Measurements from ENCODE around the gene TCF12. TPM values are rescaled to one million over a fixed set of nuclear protein-coding genes. Genes with fewer than 3 reads are reported as not detected.

Gene TCF12
- total RNA-seq, 1 experiment from 2014 or later = 102 TPM

DNA sequence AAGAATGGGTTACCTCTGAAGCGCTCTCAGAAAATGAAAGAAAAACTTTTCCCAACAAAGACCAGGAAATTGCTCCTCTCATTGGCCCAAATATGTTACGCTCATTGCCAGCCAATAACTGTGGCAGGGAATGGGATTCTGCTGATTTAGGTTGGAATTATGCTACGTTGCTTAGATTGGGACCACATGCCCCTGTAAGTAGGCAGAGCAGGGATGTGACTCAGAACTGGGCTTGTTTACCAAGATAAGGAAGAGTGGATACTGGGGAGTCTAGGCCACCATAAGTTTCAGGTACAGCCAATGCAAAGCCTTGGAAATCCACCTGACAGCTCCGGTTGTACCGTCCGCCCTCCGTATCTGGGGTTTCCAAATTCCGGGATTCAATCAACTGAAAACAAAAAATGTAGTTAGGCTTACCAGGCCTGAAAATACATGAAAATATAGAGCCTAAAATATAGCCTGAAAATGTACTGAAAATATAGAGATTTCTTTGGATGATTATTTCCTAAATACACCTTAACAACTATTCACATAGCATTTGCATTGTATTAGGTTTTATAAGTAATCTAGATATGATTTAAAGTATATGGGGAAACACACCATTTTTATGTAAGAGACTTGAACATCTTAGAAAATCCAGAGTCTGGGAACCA is 1.5 kb upstream of the TCF12 start:
- TF ChIP-seq, protein P1, sequence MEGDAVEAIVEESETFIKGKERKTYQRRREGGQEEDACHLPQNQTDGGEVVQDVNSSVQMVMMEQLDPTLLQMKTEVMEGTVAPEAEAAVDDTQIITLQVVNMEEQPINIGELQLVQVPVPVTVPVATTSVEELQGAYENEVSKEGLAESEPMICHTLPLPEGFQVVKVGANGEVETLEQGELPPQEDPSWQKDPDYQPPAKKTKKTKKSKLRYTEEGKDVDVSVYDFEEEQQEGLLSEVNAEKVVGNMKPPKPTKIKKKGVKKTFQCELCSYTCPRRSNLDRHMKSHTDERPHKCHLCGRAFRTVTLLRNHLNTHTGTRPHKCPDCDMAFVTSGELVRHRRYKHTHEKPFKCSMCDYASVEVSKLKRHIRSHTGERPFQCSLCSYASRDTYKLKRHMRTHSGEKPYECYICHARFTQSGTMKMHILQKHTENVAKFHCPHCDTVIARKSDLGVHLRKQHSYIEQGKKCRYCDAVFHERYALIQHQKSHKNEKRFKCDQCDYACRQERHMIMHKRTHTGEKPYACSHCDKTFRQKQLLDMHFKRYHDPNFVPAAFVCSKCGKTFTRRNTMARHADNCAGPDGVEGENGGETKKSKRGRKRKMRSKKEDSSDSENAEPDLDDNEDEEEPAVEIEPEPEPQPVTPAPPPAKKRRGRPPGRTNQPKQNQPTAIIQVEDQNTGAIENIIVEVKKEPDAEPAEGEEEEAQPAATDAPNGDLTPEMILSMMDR (IDR thresholded peaks at IDR 0.05) = no peak
- ChIA-PET CTCF (no interaction called here), POLR2A (no interaction called here)
- Histone ChIP-seq H3K27me3 (ENCODE audit: control insufficient read depth, insufficient read depth, low read length) (no peaks in the 10 kb centered on the region), H3K36me3 (ENCODE audit: control insufficient read depth, insufficient read depth, low read length) (peaks cover 15% of the 10 kb centered on the region), H3K4me3 (ENCODE audit: low read depth in 2 of 2, low read length in 2 of 2) (peak overlapping the region; percentile 76 to 79), H3K4me1 (ENCODE audit: control insufficient read depth, insufficient read depth, low read length) (peaks cover 18% of the 10 kb centered on the region; the same call in 1 of the 2 replicates), H3K27ac (ENCODE audit: low read length) (peak overlapping the region; percentile 90), H3K9me3 (ENCODE audit: control insufficient read depth, insufficient read depth, low read depth, low read length) (no peaks in the 10 kb centered on the region)
- no peak for DNase-seq (ENCODE audit: low read depth, low spot score)
- intact Hi-C loops (cut with micrococcal nuclease; ENCODE audit: unreplicated experiment) = no loop called here
- in situ Hi-C loops (cut with HindIII; ENCODE audit: low pct_unique_long_range_greater_than_20kb, low sequenced_read_pairs) = no loop called here
- TSS peak; percentile 85 for BruUV-seq (replicated peaks)
- no peak for ATAC-seq

GRCh38 chr15:56917652-56918045 is 795 bp upstream of the TCF12 start:
- ATAC-seq (no peak), DNase-seq (ENCODE audit: low read depth, low spot score) (no peak)
- in situ Hi-C loops (cut with HindIII; ENCODE audit: low pct_unique_long_range_greater_than_20kb, low sequenced_read_pairs) = no loop called here

More at GRCh38 chr15:56917652-56918045, 795 bp upstream of the TCF12 start:
- Histone ChIP-seq H3K4me3 (ENCODE audit: low read depth in 2 of 2, low read length in 2 of 2) (peak overlapping the region; percentile 76 to 79), H3K9me3 (ENCODE audit: control insufficient read depth, insufficient read depth, low read depth, low read length) (no peaks in the 10 kb centered on the region), H3K27ac (ENCODE audit: low read length) (peak overlapping the region; percentile 90), H3K4me1 (ENCODE audit: control insufficient read depth, insufficient read depth, low read length) (peaks cover 24% of the 10 kb centered on the region; the same call in 1 of the 2 replicates), H3K36me3 (ENCODE audit: control insufficient read depth, insufficient read depth, low read length) (peaks cover 22% of the 10 kb centered on the region), H3K27me3 (ENCODE audit: control insufficient read depth, insufficient read depth, low read length) (no peaks in the 10 kb centered on the region)
- ChIA-PET CTCF (interaction anchor here (0.7 to 0.9 kb wide), 2 partner anchors 144 to 427 kb away, joined by 3 read pairs; no protein-coding TSS in a partner anchor), POLR2A (interaction anchor here (0.6 to 1.0 kb wide), 3 partner anchors 26 to 96 kb away, joined by 3 to 4 read pairs (median 3); no protein-coding TSS in a partner anchor)
- TF ChIP-seq TCF7L2 (IDR thresholded peaks at IDR 0.05; ENCODE audit: low read depth, low read length) (no peak), POLR2AphosphoS5 (IDR thresholded peaks at IDR 0.05; ENCODE audit: low read depth, low read length) (no peak), SIN3A (IDR thresholded peaks at IDR 0.05; ENCODE audit: borderline replicate concordance, insufficient read depth, low read depth, low read length) (no peak)
- TF ChIP-seq, protein P1 (IDR thresholded peaks at IDR 0.05) = no peak
- TF ChIP-seq, protein P2, sequence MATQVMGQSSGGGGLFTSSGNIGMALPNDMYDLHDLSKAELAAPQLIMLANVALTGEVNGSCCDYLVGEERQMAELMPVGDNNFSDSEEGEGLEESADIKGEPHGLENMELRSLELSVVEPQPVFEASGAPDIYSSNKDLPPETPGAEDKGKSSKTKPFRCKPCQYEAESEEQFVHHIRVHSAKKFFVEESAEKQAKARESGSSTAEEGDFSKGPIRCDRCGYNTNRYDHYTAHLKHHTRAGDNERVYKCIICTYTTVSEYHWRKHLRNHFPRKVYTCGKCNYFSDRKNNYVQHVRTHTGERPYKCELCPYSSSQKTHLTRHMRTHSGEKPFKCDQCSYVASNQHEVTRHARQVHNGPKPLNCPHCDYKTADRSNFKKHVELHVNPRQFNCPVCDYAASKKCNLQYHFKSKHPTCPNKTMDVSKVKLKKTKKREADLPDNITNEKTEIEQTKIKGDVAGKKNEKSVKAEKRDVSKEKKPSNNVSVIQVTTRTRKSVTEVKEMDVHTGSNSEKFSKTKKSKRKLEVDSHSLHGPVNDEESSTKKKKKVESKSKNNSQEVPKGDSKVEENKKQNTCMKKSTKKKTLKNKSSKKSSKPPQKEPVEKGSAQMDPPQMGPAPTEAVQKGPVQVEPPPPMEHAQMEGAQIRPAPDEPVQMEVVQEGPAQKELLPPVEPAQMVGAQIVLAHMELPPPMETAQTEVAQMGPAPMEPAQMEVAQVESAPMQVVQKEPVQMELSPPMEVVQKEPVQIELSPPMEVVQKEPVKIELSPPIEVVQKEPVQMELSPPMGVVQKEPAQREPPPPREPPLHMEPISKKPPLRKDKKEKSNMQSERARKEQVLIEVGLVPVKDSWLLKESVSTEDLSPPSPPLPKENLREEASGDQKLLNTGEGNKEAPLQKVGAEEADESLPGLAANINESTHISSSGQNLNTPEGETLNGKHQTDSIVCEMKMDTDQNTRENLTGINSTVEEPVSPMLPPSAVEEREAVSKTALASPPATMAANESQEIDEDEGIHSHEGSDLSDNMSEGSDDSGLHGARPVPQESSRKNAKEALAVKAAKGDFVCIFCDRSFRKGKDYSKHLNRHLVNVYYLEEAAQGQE (IDR thresholded peaks at IDR 0.05; ENCODE audit: insufficient read depth in 1 of 2, low read depth in 2 of 2, low read length in 1 of 2) = no peak
- no TSS peak for BruUV-seq (replicated peaks)
- intact Hi-C loops (cut with micrococcal nuclease; ENCODE audit: unreplicated experiment) = no loop called here
